K562 (cell line): ENCODE measurements around the gene FMC1. TPM values are rescaled to one million over a fixed set of nuclear protein-coding genes. Genes with fewer than 3 reads are reported as not detected.

Source experiments
- BRD9 ChIP-seq: fragments of 450-650 bp; IDR thresholded peaks from 2 replicates; pipeline ENCODE4 v1.6.1; 2018; ENCODE audit warnings: low read depth; ENCODE audit not compliant: partially characterized antibody
- GATA2 ChIP-seq: sonication (generic); formaldehyde crosslinking; IDR thresholded peaks from 2 replicates; pipeline ENCODE4 v1.4.0; 2020; ENCODE audit warnings: mild to moderate bottlenecking, missing genetic modification reagents
- KAT7 ChIP-seq: sonication (generic); formaldehyde crosslinking; IDR thresholded peaks from 2 replicates; pipeline ENCODE4 v1.8.0; 2022; ENCODE audit warnings: missing genetic modification reagents, mild to moderate bottlenecking, borderline replicate concordance
- MBD1 ChIP-seq: fragments of 250-450 bp; sonication (Bioruptor Pico); IDR thresholded peaks from 2 replicates; pipeline ENCODE4 v1.8.0; 2022; ENCODE audit warnings: inconsistent platforms
- MBD2 ChIP-seq: sonication (generic); IDR thresholded peaks from 2 replicates; pipeline ENCODE4 v1.6.1; 2016; ENCODE audit warnings: low read depth, borderline replicate concordance
- POLR2B ChIP-seq: fragments of 450-650 bp; IDR thresholded peaks from 2 replicates; pipeline ENCODE4 v1.6.1; 2018; ENCODE audit warnings: low read depth; ENCODE audit not compliant: partially characterized antibody
- PPARD ChIP-seq: fragments of 250-450 bp; sonication (Bioruptor Pico); IDR thresholded peaks from 2 replicates; pipeline ENCODE4 v1.8.0; 2022; ENCODE audit warnings: inconsistent platforms, mild to moderate bottlenecking, moderate library complexity
- PRPF4 ChIP-seq: fragments of 200-400 bp; formaldehyde crosslinking; IDR thresholded peaks from one replicate; pipeline ENCODE4 v1.6.1; 2017; ENCODE audit warnings: low read length, low read depth, mild to moderate bottlenecking; ENCODE audit not compliant: insufficient read depth, poor library complexity, severe bottlenecking
- RBM14 ChIP-seq: fragments of 200-400 bp; formaldehyde crosslinking; IDR thresholded peaks from 2 replicates; pipeline ENCODE4 v1.6.1; 2018; ENCODE audit warnings: low read depth, mild to moderate bottlenecking, low read length, moderate library complexity, borderline replicate concordance; ENCODE audit not compliant: insufficient read depth
- TBP ChIP-seq: optimal IDR thresholded peaks from 2 replicates; pipeline ENCODE3; 2011; ENCODE audit warnings: low read depth, low read length, improper control_type of control experiment
- ZBTB7A ChIP-seq: IDR thresholded peaks from 2 replicates; pipeline ENCODE4 v1.6.1; 2011; ENCODE audit warnings: low read depth, mild to moderate bottlenecking, low read length, moderate library complexity, borderline replicate concordance; ENCODE audit not compliant: control insufficient read depth
- ZNF184 ChIP-seq: sonication (generic); formaldehyde crosslinking; IDR thresholded peaks from 2 replicates; pipeline ENCODE4 v1.5.0; 2020; ENCODE audit warnings: missing genetic modification reagents
- ZSCAN32 ChIP-seq: fragments of 450-650 bp; formaldehyde crosslinking; IDR thresholded peaks from 2 replicates; pipeline ENCODE4 v1.4.0; 2020; ENCODE audit warnings: mild to moderate bottlenecking, moderate library complexity
- polyA plus RNA-seq, 8 experiments: library from polyadenylated mRNA; depleted of rRNA in 4 of 8; stranded (reverse) in 5 of 8; unstranded in 3 of 8; fragments of >200 nt; fragmentation: Nextera tagmentation in 2 of 8; fragmentation: Illumina TruSeq in 1 of 8; extraction: Ambion mirVana in 2 of 8; extraction: Trizol in 1 of 8; gene quantifications; 2 replicates each; pipeline versions ENCODE4 v1.2.1 to v1.2.3, GENCODE V29; 2011 to 2014; ENCODE audit warnings: inconsistent platforms in 1 of 8, missing spikeins in 1 of 8
- total RNA-seq, 7 experiments: library from RNA; depleted of rRNA in 6 of 7; stranded (reverse); fragments of >200 nt in 6 of 7; fragmentation: Illumina TruSeq in 2 of 7; extraction: Trizol in 2 of 7; gene quantifications; 2 replicates each; pipeline versions ENCODE4 v1.2.1 to v1.2.3, GENCODE V29; 2011 to 2021; ENCODE audit warnings: low replicate concordance in 1 of 7
- TF ChIP-seq, protein P1 (sequence below): sonication (generic); formaldehyde crosslinking; IDR thresholded peaks from 2 replicates; pipeline ENCODE4 v1.8.1; 2022; ENCODE audit warnings: missing genetic modification reagents
- TF ChIP-seq, protein P2 (sequence below): fragments of 450-650 bp; IDR thresholded peaks from 2 replicates; pipeline ENCODE4 v1.6.1; 2014; ENCODE audit warnings: low read depth, mild to moderate bottlenecking, moderate library complexity, borderline replicate concordance
- TF ChIP-seq, protein P3 (sequence below): fragments of 450-650 bp; IDR thresholded peaks from 2 replicates; pipeline ENCODE4 v1.6.1; 2018; ENCODE audit not compliant: partially characterized antibody
- TF ChIP-seq, protein P4 (sequence below): sonication (generic); formaldehyde crosslinking; IDR thresholded peaks from 2 replicates; pipeline ENCODE4 v1.9.0; 2022; ENCODE audit warnings: mild to moderate bottlenecking, missing genetic modification reagents

The FMC1 gene
- total and polyA plus RNA-seq, 9 of the 15 experiments (the other 6 are each of a cell fraction or from before 2014, with no cell fraction given) = 14.0 to 116 (median 29.0) TPM

DNA sequence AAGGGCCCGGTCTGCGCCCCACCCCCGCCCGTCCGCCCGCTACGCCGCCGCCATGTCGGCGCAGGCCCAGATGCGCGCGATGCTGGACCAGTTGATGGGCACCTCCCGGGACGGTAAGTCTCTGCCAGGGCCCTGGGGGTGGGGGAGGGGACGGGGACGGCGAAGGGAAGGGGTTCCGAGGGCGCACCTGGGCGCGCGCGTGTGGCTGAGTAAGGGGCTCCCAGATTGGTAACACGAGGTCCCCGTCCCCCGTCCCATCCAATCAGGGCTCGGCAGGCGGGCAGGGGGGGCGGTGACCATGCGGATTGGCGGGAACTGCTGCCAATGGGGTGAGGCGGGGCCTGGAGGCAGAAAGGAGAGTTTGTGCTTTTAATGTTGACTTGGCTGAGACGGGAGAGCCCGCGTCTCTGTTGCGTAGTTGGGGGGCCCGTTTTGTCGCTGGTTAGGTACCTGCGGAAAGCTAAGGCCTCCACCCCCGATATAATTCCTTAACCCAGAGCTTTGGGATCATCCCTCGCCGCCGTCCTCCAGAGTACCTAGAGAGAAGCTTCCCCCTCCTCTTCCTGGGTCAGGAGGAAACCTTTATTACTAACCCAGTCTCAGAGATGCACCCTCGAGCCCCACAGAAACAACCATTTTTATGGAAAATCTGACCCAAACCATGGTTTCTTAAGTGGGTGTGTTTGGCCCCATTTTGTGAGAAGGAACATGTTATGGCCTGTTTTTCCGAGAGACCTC is 19.2 kb downstream of the FMC1 start (continued):
- TF ChIP-seq, protein P1, sequence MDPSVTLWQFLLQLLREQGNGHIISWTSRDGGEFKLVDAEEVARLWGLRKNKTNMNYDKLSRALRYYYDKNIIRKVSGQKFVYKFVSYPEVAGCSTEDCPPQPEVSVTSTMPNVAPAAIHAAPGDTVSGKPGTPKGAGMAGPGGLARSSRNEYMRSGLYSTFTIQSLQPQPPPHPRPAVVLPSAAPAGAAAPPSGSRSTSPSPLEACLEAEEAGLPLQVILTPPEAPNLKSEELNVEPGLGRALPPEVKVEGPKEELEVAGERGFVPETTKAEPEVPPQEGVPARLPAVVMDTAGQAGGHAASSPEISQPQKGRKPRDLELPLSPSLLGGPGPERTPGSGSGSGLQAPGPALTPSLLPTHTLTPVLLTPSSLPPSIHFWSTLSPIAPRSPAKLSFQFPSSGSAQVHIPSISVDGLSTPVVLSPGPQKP (CRISPR knock-in tag) = no peak
- TF ChIP-seq, protein P2, sequence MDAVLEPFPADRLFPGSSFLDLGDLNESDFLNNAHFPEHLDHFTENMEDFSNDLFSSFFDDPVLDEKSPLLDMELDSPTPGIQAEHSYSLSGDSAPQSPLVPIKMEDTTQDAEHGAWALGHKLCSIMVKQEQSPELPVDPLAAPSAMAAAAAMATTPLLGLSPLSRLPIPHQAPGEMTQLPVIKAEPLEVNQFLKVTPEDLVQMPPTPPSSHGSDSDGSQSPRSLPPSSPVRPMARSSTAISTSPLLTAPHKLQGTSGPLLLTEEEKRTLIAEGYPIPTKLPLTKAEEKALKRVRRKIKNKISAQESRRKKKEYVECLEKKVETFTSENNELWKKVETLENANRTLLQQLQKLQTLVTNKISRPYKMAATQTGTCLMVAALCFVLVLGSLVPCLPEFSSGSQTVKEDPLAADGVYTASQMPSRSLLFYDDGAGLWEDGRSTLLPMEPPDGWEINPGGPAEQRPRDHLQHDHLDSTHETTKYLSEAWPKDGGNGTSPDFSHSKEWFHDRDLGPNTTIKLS = peak; percentile 54; the same call in 1 of the 2 replicates
- TF ChIP-seq POLR2B = no peak
- TF ChIP-seq MBD2 = peak; percentile 94
- TF ChIP-seq ZSCAN32 (CRISPR knock-in tag) = no peak
- no peak for TF ChIP-seq ZNF184 (CRISPR knock-in tag)
- TF ChIP-seq, protein P3, sequence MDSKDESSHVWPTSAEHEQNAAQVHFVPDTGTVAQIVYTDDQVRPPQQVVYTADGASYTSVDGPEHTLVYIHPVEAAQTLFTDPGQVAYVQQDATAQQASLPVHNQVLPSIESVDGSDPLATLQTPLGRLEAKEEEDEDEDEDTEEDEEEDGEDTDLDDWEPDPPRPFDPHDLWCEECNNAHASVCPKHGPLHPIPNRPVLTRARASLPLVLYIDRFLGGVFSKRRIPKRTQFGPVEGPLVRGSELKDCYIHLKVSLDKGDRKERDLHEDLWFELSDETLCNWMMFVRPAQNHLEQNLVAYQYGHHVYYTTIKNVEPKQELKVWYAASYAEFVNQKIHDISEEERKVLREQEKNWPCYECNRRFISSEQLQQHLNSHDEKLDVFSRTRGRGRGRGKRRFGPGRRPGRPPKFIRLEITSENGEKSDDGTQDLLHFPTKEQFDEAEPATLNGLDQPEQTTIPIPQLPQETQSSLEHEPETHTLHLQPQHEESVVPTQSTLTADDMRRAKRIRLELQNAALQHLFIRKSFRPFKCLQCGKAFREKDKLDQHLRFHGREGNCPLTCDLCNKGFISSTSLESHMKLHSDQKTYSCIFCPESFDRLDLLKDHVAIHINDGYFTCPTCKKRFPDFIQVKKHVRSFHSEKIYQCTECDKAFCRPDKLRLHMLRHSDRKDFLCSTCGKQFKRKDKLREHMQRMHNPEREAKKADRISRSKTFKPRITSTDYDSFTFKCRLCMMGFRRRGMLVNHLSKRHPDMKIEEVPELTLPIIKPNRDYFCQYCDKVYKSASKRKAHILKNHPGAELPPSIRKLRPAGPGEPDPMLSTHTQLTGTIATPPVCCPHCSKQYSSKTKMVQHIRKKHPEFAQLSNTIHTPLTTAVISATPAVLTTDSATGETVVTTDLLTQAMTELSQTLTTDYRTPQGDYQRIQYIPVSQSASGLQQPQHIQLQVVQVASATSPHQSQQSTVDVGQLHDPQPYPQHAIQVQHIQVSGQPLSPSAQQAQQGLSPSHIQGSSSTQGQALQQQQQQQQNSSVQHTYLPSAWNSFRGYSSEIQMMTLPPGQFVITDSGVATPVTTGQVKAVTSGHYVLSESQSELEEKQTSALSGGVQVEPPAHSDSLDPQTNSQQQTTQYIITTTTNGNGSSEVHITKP = peak; percentile 39
- TF ChIP-seq RBM14 = peak; percentile 8; the same call in 1 of the 2 replicates
- TF ChIP-seq, protein P4, sequence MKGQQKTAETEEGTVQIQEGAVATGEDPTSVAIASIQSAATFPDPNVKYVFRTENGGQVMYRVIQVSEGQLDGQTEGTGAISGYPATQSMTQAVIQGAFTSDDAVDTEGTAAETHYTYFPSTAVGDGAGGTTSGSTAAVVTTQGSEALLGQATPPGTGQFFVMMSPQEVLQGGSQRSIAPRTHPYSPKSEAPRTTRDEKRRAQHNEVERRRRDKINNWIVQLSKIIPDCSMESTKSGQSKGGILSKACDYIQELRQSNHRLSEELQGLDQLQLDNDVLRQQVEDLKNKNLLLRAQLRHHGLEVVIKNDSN (CRISPR knock-in tag) = peak; percentile 78
- peak; percentile 75 for TF ChIP-seq TBP
- peak; percentile 97 for TF ChIP-seq ZBTB7A
- peak; percentile 73; the same call in 1 of the 2 replicates for TF ChIP-seq KAT7 (CRISPR knock-in tag)
- TF ChIP-seq BRD9 = peak; percentile 59
- TF ChIP-seq PPARD (CRISPR knock-in tag) = no peak
- no peak for TF ChIP-seq GATA2
- no peak for TF ChIP-seq MBD1 (CRISPR knock-in tag)
- TF ChIP-seq PRPF4 = peak; percentile 42
